ENCODE measurements around the gene TGFA. TPM values are rescaled to one million over a fixed set of nuclear protein-coding genes. Genes with fewer than 3 reads are reported as not detected.

The TGFA gene
- total RNA-seq, 5 donors from 2014 or later (not counting 1 experiment from before 2014, with no cell fraction given) = 1.2 to 8.3 (median 4.5) TPM

DNA sequence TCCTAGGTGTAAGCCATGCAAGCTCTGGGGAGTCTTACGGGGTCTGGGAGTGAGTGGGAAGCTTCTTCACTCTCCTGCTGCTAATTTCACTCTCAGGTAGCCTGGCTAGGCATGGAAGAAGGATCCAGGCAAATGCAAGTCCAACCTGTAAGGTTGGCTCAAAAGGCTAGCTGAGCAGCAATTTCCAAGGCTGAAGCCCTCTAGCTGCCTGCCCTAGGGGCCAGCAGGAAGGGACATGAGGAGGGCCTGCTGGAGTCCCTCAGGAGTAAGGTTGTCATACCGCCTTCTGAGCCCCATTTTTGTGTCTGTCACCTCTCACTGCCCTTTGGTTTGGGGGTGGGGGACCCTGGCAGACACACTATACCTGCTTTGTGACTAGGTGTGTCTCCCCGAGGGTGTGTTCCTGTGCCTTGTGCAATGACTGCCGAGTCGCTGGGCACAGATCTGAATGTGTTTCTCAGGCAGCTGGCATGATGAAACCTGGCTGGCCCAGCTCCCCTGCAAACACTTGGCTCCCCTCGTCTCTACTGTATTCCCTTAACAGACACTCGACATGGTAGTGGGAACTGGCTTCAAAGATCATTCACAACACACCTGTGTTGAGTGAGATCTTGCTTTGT, 127.8 kb downstream of the TGFA start:
- ATAC-seq (replicated peaks in 1 of 4) (no peak), DNase-seq (no peak)
- H3K4me3 Mint-ChIP-seq = no peak overlapping the region
- no peaks in the 10 kb centered on the region for H3K4me1 ChIP-seq (ENCODE audit: control insufficient read depth in 1 of 2, extremely low read depth in 1 of 2, insufficient read depth in 2 of 2, low read length in 2 of 2)
- WGBS (ENCODE audit: insufficient coverage) = 96% methylated on average over 4 of the region's 7 CpGs
- H3K9me3 Mint-ChIP-seq = no peaks in the 10 kb centered on the region
- no peaks in the 10 kb centered on the region for H3K36me3 Mint-ChIP-seq
- ChIA-PET POLR2A (no interaction called here), CTCF (interaction anchor here in 1 of 2 donors (0.7 kb wide), 1 partner anchor 52 kb away, joined by 3 read pairs; no protein-coding TSS in a partner anchor)
- H3K27ac Mint-ChIP-seq = no peak overlapping the region
- no peak overlapping the region for H3K4me3 ChIP-seq (ENCODE audit: control insufficient read depth in 1 of 2, extremely low read depth in 1 of 2, low read length in 1 of 2)
- H3K4me1 Mint-ChIP-seq = peaks cover 0 to 1% (median under 1%) of the 10 kb centered on the region in 3 donors
- no peaks in the 10 kb centered on the region for H3K36me3 ChIP-seq (ENCODE audit: control insufficient read depth in 2 of 2, extremely low read depth in 1 of 2, insufficient read depth in 1 of 2, low read length in 1 of 2)
- H3K27ac ChIP-seq (ENCODE audit: low read length) = no peak overlapping the region
- H3K27me3 Mint-ChIP-seq = no peaks in the 10 kb centered on the region
- no peaks in the 10 kb centered on the region for H3K9me3 ChIP-seq
- no peaks in the 10 kb centered on the region for H3K27me3 ChIP-seq (replicated peaks in 1 of 2; ENCODE audit: control insufficient read depth in 2 of 2, extremely low read depth in 1 of 2, insufficient read depth in 2 of 2, low read length in 1 of 2)

DNA sequence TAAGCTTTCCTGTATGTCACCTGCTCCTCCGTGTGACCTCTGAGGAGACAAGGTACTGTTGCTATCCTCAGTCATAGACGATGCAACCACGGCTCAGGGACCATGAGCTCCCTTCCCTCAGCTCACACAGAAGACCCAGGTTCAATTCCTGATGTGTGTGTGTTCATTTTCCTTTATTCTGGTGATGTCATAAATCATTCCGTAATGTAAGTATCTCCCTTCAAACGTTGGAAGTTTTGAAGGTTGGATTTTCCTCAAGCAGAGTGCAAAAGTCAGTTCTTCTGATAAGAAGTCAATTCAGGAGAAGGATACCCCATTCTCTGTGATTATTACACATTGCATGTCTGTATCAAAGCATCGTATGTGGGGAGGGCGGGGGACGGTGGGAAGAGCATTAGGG, 132.9 kb downstream of the TGFA start:
- no peaks in the 10 kb centered on the region for H3K4me1 ChIP-seq (ENCODE audit: control insufficient read depth in 1 of 2, extremely low read depth in 1 of 2, insufficient read depth in 2 of 2, low read length in 2 of 2)
- no peaks in the 10 kb centered on the region for H3K36me3 ChIP-seq (ENCODE audit: control insufficient read depth in 2 of 2, extremely low read depth in 1 of 2, insufficient read depth in 1 of 2, low read length in 1 of 2)
- Mint-ChIP-seq H3K9me3 (no peaks in the 10 kb centered on the region), H3K27me3 (no peaks in the 10 kb centered on the region), H3K36me3 (no peaks in the 10 kb centered on the region), H3K4me3 (no peak overlapping the region), H3K4me1 (peaks cover 0 to 11% (median 4%) of the 10 kb centered on the region in 3 donors), H3K27ac (no peak overlapping the region)
- ChIA-PET POLR2A (no interaction called here), CTCF (no interaction called here)
- H3K4me3 ChIP-seq (ENCODE audit: control insufficient read depth in 1 of 2, extremely low read depth in 1 of 2, low read length in 1 of 2) = no peak overlapping the region
- no peak for DNase-seq
- no peak overlapping the region for H3K27ac ChIP-seq (ENCODE audit: low read length)
- peaks cover 0 to 2% of the 10 kb centered on the region in 2 experiments for H3K27me3 ChIP-seq (replicated peaks in 1 of 2; ENCODE audit: control insufficient read depth in 2 of 2, extremely low read depth in 1 of 2, insufficient read depth in 2 of 2, low read length in 1 of 2)
- H3K9me3 ChIP-seq = no peaks in the 10 kb centered on the region
- no peak for ATAC-seq (replicated peaks in 1 of 4)
- 40% methylated on average over 1 of the region's 8 CpGs for WGBS (ENCODE audit: insufficient coverage)

DNA sequence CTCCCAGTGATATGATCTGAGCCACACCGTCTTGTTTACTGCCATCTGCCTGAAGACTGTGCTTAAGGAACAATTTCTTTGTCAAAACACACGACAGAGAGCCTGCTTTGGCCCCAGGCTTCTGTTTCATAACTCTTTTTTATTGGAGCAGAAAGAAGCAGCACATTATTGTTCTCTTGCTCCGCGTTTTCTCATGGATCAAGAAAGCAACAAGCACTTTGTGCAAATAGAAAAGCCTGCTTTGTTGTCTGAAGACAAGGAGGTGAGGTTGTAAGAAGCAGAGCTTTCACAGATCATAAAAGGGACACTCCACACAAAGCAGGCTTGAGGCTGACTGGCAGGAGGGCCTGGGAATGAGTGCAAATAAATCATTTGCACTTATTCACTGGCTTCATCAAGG, 133.5 kb downstream of the TGFA start:
- Histone ChIP-seq H3K27me3 (replicated peaks in 1 of 2; ENCODE audit: control insufficient read depth in 2 of 2, extremely low read depth in 1 of 2, insufficient read depth in 2 of 2, low read length in 1 of 2) (peaks cover 0 to 2% of the 10 kb centered on the region in 2 experiments), H3K27ac (ENCODE audit: low read length) (no peak overlapping the region), H3K4me1 (ENCODE audit: control insufficient read depth in 1 of 2, extremely low read depth in 1 of 2, insufficient read depth in 2 of 2, low read length in 2 of 2) (no peaks in the 10 kb centered on the region), H3K4me3 (ENCODE audit: control insufficient read depth in 1 of 2, extremely low read depth in 1 of 2, low read length in 1 of 2) (no peak overlapping the region), H3K9me3 (no peaks in the 10 kb centered on the region), H3K36me3 (ENCODE audit: control insufficient read depth in 2 of 2, extremely low read depth in 1 of 2, insufficient read depth in 1 of 2, low read length in 1 of 2) (no peaks in the 10 kb centered on the region)
- H3K9me3 Mint-ChIP-seq = no peaks in the 10 kb centered on the region
- ChIA-PET POLR2A (no interaction called here), CTCF (no interaction called here)
- no peak overlapping the region for H3K27ac Mint-ChIP-seq
- H3K4me1 Mint-ChIP-seq = peaks cover 0 to 11% (median 4%) of the 10 kb centered on the region in 3 donors
- no peak overlapping the region for H3K4me3 Mint-ChIP-seq
- DNase-seq (no peak), ATAC-seq (replicated peaks in 1 of 4) (no peak)
- WGBS (ENCODE audit: insufficient coverage) = 51% methylated on average over 2 of the region's 4 CpGs
- H3K27me3 Mint-ChIP-seq = no peaks in the 10 kb centered on the region
- H3K36me3 Mint-ChIP-seq = no peaks in the 10 kb centered on the region

DNA sequence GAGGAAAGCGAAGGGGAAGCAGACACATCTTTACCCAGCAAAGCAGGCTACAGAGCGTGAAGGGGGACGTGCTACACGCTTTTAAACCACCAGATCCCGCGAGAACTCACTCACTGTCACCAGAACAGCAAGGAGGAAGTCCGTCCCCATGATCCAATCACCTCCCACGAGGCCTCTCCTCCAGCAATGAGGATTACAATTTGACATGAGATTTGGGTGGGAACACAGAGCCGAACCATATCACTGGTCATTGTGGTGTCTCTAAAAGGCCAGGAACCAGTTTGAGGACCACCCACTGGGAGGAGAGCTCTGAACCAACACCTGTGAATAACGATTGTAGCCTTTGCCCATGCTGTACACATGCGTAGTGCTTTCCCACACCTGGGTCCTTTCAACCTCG, 135.1 kb downstream of the TGFA start:
- Histone ChIP-seq H3K27me3 (replicated peaks in 1 of 2; ENCODE audit: control insufficient read depth in 2 of 2, extremely low read depth in 1 of 2, insufficient read depth in 2 of 2, low read length in 1 of 2) (peaks cover 0 to 2% of the 10 kb centered on the region in 2 experiments), H3K4me1 (ENCODE audit: control insufficient read depth in 1 of 2, extremely low read depth in 1 of 2, insufficient read depth in 2 of 2, low read length in 2 of 2) (no peaks in the 10 kb centered on the region), H3K9me3 (no peaks in the 10 kb centered on the region), H3K4me3 (ENCODE audit: control insufficient read depth in 1 of 2, extremely low read depth in 1 of 2, low read length in 1 of 2) (no peak overlapping the region), H3K27ac (ENCODE audit: low read length) (no peak overlapping the region), H3K36me3 (ENCODE audit: control insufficient read depth in 2 of 2, extremely low read depth in 1 of 2, insufficient read depth in 1 of 2, low read length in 1 of 2) (no peaks in the 10 kb centered on the region)
- H3K4me1 Mint-ChIP-seq = peaks cover 0 to 11% (median 4%) of the 10 kb centered on the region in 3 donors
- CTCF ChIA-PET = no interaction called here
- no peaks in the 10 kb centered on the region for H3K27me3 Mint-ChIP-seq
- POLR2A ChIA-PET = no interaction called here
- H3K36me3 Mint-ChIP-seq = no peaks in the 10 kb centered on the region
- H3K9me3 Mint-ChIP-seq = no peaks in the 10 kb centered on the region
- no peak for DNase-seq
- 93% methylated on average over 6 of the region's 12 CpGs for WGBS (ENCODE audit: insufficient coverage)
- ATAC-seq (replicated peaks in 1 of 4) = no peak
- H3K27ac Mint-ChIP-seq = no peak overlapping the region
- H3K4me3 Mint-ChIP-seq = no peak overlapping the region

DNA sequence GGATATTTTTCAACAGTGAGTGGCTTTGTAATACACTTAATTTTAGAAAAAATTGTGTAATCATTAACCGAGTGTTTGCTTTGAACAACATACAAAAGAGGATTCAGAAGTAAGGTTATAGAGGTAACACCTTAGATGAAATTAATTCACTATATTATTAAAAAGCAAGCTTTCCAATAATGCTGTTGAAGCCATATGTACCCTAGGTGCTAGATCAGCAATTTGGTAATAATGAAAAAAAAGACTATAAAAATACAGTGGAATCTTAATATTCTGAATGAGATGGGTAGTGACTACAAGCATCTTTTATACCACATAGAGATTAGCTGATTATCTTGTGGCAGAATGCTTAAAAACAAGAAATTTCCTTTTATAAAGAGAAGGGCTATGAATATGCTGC, 136.6 kb downstream of the TGFA start:
- no peak overlapping the region for H3K4me3 Mint-ChIP-seq
- Histone ChIP-seq H3K27ac (ENCODE audit: low read length) (no peak overlapping the region), H3K4me3 (ENCODE audit: control insufficient read depth in 1 of 2, extremely low read depth in 1 of 2, low read length in 1 of 2) (no peak overlapping the region), H3K4me1 (ENCODE audit: control insufficient read depth in 1 of 2, extremely low read depth in 1 of 2, insufficient read depth in 2 of 2, low read length in 2 of 2) (no peaks in the 10 kb centered on the region), H3K27me3 (replicated peaks in 1 of 2; ENCODE audit: control insufficient read depth in 2 of 2, extremely low read depth in 1 of 2, insufficient read depth in 2 of 2, low read length in 1 of 2) (peaks cover 0 to 6% of the 10 kb centered on the region in 2 experiments), H3K9me3 (no peaks in the 10 kb centered on the region), H3K36me3 (ENCODE audit: control insufficient read depth in 2 of 2, extremely low read depth in 1 of 2, insufficient read depth in 1 of 2, low read length in 1 of 2) (no peaks in the 10 kb centered on the region)
- H3K9me3 Mint-ChIP-seq = no peaks in the 10 kb centered on the region
- H3K36me3 Mint-ChIP-seq = no peaks in the 10 kb centered on the region
- ATAC-seq (replicated peaks in 1 of 4) (no peak), DNase-seq (no peak)
- ChIA-PET CTCF (no interaction called here), POLR2A (no interaction called here)
- no CpG with 5 or more reads among the region's 1 CpG for WGBS (ENCODE audit: insufficient coverage)
- H3K4me1 Mint-ChIP-seq = peaks cover 0 to 11% (median 4%) of the 10 kb centered on the region in 3 donors
- no peaks in the 10 kb centered on the region for H3K27me3 Mint-ChIP-seq
- no peak overlapping the region for H3K27ac Mint-ChIP-seq

DNA sequence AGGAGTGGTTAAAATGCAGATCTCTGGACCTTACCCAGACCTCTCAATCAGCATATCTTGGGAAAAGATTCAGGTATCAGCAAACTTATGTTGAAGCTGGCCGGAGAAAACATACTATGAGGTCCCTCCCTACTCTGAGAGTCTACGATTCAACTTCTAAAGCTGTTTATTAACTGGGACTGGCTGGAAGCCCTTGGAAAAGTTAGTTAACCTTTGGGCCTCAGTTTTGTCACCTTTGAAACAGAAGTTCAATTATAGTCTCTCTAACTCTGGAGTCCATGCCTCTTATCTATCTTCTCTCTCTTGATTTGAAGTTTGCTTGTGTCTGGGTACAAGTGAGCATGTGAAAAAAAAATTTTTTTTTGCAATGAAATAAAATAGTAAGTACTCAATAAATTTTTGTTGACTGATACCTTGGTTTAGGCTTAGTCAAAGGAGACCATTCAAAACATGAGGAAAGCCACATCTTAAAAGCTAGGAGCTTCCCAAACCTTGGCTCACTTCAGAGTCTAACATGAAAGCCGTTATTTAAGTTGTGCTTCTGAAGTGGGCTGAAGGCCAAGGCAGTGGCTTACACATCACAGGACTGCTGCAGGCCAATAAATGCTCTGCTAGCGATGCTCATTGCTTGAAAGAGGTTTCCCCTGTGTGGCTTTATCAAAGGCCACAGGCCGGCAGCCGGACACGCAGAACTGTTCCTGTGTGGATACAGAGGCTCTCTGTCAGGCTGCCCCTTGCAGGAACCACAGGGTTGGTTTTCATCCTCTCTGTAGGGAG, 141.1 kb downstream of the TGFA start:
- Histone ChIP-seq H3K4me3 (ENCODE audit: control insufficient read depth in 1 of 2, extremely low read depth in 1 of 2, low read length in 1 of 2) (no peak overlapping the region), H3K4me1 (ENCODE audit: control insufficient read depth in 1 of 2, extremely low read depth in 1 of 2, insufficient read depth in 2 of 2, low read length in 2 of 2) (no peaks in the 10 kb centered on the region), H3K36me3 (ENCODE audit: control insufficient read depth in 2 of 2, extremely low read depth in 1 of 2, insufficient read depth in 1 of 2, low read length in 1 of 2) (no peaks in the 10 kb centered on the region), H3K27me3 (replicated peaks in 1 of 2; ENCODE audit: control insufficient read depth in 2 of 2, extremely low read depth in 1 of 2, insufficient read depth in 2 of 2, low read length in 1 of 2) (peaks cover 0 to 4% of the 10 kb centered on the region in 2 experiments), H3K9me3 (no peaks in the 10 kb centered on the region), H3K27ac (ENCODE audit: low read length) (no peak overlapping the region)
- CTCF ChIA-PET = no interaction called here
- Mint-ChIP-seq H3K4me3 (no peak overlapping the region), H3K9me3 (no peaks in the 10 kb centered on the region), H3K36me3 (no peaks in the 10 kb centered on the region), H3K4me1 (no peaks in the 10 kb centered on the region), H3K27me3 (no peaks in the 10 kb centered on the region), H3K27ac (no peak overlapping the region)
- DNase-seq (no peak), ATAC-seq (replicated peaks in 1 of 4) (no peak)
- WGBS (ENCODE audit: insufficient coverage) = 84% methylated on average over 5 of the region's 7 CpGs
- POLR2A ChIA-PET = no interaction called here

Measured in T-cell (primary cell).